Testis (tissue), 2 donors: ENCODE data around the gene CENPV.

ENCODE experiments used
- CTCF ChIP-seq, 3 experiments: fragments of 450-650 bp in 2 of 3; fragments of 200-600 bp in 1 of 3; sonication (generic) in 1 of 3; IDR thresholded peaks; one replicate each; pipeline ENCODE4 v1.5.1; 2016 to 2019; ENCODE audit warnings: antibody characterized with exemption in 3 of 3, mild to moderate bottlenecking in 2 of 3, moderate library complexity in 1 of 3
- POLR2A ChIP-seq: fragments of 450-650 bp; IDR thresholded peaks from one replicate; pipeline ENCODE4 v1.6.1; 2017; ENCODE audit warnings: antibody characterized with exemption, mild to moderate bottlenecking, moderate library complexity

GRCh38 chr17:16374146-16374938 lies 21.1 kb upstream of the CENPV start:
- TF ChIP-seq POLR2A, result no peak
- TF ChIP-seq CTCF (IDR thresholded peaks at IDR 0.05), result no peak
